G401 (cell line): ENCODE data around the gene ARHGAP27. TPM values are rescaled to one million over a fixed set of nuclear protein-coding genes. Genes with fewer than 3 reads are reported as not detected.

Experiments used
- DNase-seq: peaks from one replicate; pipeline ENCODE4 v3.0.0-alpha.2; 2015; ENCODE audit warnings: low spot score
- in situ Hi-C: cut with HindIII; loops from 2 replicates; pipeline ENCODE4 v1.10.0; 2016; ENCODE audit warnings: low sequenced_read_pairs, mixed read lengths
- total RNA-seq: library from RNA; depleted of rRNA; stranded (reverse); fragments of >200 nt; shearing (Covaris generic); gene quantifications from 2 replicates; pipeline ENCODE4 v1.2.3, GENCODE V29; 2014

The ARHGAP27 gene
- total RNA-seq, 1 experiment from 2014 or later: 24.9 TPM

DNA sequence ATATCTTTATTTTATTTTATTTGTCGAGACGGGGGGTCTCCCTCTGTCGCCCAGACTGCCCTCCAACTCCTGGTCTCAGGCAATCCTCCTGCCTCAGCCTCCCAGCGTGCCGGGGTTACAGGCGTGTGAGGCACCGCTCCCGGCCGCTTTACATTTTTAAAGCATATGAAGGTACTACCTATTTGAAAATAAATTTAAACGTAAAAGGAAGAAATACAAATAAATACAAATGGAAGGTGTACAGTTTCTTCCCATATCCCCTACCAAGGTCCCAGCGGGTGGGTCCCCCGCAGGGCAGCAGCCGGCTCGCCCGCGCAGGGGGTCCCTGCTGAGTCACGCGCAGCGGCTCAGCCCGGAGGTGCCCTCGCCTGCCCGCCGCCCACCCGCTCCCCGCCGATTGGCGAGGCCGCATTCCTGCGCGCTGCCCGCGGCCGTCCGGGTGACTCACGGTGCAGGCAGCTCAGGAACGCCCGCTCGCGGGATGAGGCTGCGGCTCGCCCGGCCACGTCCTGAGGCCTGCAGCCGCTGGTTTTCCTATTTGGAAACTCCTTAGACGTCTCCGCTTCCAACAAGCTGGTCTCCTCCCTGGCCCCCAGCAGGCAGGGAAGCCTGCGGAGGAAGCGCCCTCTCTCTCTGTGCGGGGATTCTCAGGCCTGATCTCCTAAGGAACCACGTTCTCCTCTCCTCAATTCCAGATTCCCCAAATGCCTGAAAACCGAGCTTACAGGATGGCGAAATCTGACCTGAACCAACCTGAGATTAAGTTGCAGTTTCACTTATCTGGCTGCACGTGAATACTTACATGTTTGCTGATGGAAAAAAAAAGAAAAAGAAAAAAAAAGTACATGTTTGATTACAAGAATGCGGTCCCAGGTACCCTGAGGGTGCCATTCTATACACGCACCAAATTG is 61.0 kb downstream of the ARHGAP27 start:
- peak; percentile 64 for DNase-seq
- in situ Hi-C loops: no loop called here

DNA sequence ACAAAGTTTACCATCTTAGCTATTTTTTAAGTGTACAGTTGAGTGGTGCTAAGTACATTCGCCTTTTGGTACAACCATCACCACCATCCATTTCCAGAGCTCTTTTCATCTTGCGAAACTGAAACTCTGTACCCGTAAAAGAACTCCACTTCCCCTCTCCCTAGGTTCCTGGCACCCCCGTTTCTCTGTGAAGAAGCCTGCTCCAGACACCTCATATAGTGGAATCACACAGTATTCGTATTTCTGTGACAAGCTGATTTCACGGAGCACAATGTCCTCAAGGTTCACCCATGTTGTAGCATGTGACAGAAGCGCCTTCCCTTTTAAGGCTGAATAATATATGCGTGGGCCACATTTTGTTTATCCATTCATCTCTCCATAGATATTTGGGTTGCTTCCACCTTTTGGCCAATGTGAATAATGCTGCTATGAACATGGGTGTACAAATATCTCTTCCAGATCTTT is 61.7 kb downstream of the ARHGAP27 start:
- in situ Hi-C loops: no loop called here
- peak; percentile 25 for DNase-seq

DNA sequence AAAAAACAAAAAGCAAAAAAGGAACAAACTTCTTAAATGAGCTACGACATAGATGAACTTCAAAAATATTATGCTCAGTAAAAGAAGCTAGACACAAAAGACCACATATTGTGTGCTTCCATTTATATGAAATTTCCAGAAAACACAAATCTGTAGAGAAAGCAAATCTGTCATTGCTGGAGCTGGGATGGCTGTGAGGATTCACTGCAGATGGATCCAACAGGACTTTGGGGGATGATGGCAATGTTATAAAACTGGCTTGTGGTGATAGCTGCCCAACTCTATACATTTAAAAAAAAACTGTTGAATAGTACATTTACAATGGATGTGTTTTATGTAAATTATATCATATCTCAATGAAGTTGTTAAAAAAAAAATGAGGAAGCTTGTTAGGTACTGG is 63.2 kb downstream of the ARHGAP27 start:
- DNase-seq: no peak
- in situ Hi-C loops: no loop called here

DNA sequence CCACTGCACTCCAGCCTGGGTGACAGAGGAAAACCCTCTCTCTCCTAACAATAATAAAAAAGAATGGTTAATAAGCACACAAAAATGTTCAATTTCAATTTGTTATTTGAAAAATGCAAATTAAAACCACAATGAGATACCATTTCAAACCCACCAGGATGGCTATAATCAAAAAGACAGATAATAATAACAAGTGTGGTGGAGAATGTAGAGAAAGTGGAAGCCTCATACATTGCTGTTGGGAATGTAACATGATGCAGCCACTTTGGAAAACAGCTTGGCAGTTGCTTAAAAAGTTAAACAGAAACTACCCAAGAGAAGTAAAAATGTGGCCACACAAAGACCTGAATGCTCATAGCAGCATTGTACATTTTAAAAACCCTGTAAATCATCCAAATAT is 64.0 kb downstream of the ARHGAP27 start:
- no peak for DNase-seq
- in situ Hi-C loops: no loop called here

DNA sequence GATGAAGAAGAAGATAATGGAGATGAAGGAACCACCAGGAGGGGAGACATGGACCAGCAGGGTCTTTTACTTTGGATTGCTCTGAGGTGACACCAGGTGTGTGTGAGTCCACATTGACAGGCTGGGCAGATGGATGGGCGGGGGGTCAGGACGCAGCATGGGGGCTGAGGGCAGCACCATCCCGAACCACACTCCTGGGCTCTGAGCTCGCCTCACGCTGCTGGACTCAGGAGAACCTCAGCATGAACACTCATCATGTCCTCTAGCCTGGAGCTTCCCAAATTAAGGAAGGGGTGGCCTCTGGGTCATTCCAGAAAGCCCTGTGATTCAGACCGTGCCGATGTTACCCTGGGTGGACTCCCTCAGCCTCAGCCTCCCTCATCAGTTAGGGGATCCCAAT is 65.5 kb downstream of the ARHGAP27 start:
- in situ Hi-C loops: no loop called here
- DNase-seq: no peak

DNA sequence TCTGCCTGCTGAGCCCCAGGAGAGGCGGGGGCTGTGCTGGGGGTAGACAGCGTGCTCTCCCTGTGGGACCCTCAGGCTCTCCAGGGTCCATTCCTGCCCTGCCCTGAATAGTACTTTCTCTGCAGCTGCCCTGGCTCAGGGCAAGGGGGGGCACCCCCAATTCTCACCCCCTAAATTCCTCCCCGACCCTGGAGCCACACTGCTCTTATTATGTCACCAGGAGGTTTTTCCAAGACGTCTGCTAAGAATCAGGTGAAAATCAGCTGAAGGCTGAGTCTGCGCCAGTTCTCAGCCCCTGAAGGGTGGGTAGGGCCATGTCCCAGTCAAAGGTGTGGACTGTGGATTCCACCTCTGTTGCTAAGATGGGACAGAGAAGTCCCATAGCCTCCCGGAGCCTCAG is 66.0 kb downstream of the ARHGAP27 start:
- no peak for DNase-seq

DNA sequence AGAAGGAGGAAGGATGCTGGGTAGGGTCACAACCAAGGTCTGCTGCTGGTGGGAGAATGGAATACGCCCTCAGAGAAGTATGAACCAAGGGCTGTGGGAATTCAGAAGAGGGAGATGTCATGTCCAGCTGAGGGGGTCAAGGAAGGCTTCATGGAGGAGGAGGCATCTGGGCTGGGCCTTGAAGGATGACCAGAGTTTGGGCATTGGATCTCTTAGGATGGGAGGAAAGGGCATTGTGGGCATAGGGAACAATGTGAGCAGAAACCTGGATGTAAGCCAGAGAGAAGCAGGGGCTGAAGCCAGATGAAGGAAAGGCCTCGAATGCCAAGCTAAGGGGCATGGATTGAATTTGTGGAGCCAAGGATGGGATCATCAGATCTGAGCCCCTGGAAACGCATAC is 66.6 kb downstream of the ARHGAP27 start:
- no peak for DNase-seq
- in situ Hi-C loops: no loop called here

More for the DNA sequence above, 66.0 kb downstream of the ARHGAP27 start:
- in situ Hi-C loops: no loop called here

DNA sequence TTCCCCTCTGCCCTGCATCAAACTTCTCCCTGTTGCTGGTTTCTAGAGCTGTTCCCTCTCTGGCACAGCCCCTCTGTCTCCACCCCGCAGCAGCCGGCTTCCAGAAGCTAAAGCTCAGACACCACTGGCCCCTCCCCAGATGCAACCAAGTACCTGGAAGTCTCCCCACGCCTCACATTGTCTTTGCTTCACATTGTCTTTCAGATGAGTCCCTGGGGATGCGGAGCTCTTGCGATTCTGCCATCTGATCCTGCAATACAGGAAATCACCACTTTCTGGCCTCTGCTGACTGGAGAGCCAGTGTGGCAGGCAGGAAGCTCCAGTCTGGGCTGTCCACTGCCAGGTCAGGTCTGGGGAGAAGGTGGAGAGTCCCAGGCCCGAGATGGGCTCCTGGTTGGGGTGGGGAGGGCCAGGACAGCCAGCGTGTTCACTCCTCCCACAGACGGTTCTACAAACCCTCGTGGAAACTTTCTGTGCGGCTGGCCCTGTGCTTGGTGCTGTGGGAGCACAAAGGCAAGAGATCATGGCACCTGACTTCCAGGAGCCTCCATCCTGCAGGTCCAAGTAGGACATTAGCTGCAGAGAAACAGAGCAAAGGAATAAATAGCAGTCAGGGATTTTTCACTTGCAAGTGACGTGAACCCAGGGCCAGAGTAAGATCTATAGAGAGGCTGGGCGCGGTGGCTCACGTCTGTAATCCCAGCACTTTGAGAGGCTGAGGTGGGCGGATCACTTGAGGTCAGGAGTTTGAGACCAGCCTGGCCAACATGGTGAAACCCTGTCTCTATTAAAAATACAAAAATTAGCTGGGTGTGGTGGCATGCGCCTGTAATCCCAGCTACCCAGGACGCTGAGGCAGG is 67.9 kb downstream of the ARHGAP27 start:
- DNase-seq: no peak
- in situ Hi-C loops: no loop called here

DNA sequence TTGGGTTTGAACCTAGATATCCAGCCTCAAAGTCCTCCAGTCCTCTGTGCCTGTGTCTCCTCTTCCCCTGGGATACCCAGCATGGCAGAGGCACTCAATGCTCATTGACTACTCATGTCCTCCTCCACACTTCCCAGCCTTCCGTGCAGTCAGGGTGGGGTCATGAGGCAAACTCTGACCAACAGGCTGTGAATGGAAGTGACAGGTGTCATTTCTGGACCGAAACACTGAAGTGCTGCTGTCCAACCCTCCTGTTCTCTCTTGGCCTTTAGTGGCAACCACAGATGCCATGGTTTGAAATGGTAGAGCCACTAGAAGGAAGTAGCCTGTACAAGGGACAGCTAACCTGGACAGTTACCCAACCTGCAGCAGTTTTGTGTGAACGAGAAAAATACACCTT is 69.2 kb downstream of the ARHGAP27 start:
- in situ Hi-C loops: no loop called here
- no peak for DNase-seq

DNA sequence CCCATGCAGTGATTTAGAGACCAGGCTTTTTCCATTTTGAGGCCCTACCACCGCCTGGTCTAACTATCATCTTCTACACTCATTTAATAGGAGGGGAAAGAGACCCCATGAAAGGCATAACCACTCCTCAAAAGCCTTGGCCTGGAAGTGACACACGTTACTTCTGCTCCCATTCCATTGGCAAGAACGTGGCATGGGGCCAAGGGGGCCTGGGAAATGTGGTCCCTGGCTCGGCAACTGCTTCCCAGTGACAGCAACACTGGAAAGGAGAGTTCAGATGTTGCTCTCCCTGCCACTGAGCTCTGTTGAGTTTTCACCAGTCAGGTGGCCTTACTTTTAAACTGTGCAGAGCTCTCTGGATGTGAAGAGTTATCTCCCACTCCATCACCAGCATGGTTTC is 70.7 kb downstream of the ARHGAP27 start:
- no peak for DNase-seq
- in situ Hi-C loops: no loop called here

DNA sequence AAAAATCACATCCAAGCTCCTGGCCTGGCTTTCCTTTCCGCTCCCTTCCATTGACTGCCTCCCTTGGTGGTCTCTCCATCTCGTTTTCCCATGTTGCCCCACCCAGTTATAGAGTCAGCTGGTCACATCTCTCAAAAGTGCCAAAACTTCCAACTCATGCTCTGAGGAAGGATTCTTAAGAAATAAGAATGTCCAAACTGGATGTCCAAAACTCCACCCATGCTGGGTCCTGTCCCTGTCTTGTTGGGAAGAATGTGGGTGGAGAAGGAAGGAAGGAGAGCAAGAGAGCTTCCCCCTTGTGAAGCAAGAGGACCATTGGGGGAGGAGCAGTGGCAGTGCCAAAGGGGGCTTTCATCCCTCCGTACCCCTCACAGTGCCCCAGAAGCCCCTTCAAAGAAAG is 71.2 kb downstream of the ARHGAP27 start:
- DNase-seq: no peak
- in situ Hi-C loops: no loop called here

DNA sequence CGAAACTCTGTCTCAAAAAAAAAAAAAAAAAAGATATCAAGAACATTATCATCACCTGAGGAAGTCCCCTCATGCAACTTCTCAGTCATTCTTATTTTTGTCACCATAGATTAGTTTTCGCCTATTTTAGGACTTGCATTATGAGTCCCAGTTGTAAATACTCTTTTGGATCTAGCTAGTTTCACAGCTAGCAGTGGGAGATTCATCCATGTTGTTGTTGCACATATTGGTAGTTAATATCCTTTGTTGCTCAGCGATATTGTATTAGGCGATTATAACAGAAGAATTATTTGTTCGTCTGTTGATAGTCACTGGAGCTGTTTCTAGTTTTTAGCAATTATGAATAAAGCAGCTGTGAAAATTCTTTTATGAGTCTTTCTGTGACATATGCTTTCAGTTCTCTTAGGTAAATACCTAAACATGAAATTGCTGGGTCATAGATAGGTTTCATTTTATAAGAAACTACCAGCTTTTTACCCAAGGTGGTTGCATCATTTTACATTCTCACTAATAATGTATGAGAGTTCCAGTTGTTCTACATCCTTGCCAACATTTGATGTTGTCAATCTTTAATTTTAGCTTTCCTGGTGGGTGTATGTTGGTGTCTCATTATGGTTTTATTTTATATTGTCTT is 75.2 kb downstream of the ARHGAP27 start:
- DNase-seq: no peak
- in situ Hi-C loops: no loop called here

DNA sequence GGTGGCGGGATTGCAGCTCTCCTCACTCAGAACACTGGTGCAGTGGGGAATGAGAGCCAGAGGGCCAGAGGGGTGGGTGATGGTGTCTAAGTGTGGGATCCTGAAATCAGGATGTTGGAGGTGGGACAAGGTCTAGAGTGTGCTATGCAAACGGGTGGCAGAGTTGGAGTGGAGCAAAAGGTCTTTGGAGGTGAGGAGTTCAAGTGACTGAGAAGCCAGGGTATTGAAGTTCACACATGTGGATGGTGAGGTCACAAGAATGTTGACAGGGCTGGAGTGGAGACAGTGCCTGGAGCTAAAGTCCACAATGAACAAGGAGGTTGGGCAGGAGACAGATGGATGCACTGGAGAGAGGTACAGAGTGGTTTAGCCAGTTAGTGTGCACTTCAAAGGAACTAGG is 77.6 kb downstream of the ARHGAP27 start:
- DNase-seq: no peak
- in situ Hi-C loops: no loop called here

DNA sequence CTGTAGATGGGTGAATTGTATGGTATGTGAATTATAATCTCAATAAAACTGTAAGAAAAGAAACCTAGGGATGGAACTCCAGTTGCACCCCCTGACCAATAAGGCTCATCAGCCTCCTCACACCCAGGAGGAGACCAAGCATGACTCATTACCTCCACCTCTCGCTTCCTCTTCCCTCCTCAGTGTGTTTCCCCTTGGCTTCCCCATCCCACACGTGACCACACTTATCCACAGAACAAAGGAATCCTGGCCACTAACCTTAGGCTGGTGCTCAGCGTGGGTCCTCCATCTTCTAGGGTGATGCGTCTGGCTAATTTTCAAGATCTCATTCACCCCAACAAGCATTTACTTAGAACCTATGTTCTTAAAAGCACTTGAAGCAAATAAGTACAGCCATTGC is 79.6 kb downstream of the ARHGAP27 start:
- DNase-seq: no peak

DNA sequence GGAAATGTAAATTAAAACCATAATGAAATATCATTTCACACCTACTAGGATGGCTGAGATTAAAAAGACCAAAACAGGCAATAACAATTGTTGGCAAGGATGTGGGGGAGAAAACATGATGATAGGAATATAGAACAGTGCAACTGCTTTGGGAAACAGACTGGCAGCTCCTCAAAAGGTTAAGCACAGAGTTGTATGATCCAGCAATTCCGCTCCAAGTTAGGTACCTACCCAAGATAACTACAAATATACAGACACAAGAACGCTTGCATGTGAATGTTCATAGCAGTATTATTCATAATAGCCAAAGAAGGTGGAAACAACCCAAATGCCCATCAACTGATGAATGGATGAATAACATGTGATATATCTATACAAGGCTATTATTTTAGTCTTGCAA is 80.8 kb downstream of the ARHGAP27 start:
- DNase-seq: no peak
- in situ Hi-C loops: no loop called here

More for the DNA sequence above, 79.6 kb downstream of the ARHGAP27 start:
- in situ Hi-C loops: no loop called here

DNA sequence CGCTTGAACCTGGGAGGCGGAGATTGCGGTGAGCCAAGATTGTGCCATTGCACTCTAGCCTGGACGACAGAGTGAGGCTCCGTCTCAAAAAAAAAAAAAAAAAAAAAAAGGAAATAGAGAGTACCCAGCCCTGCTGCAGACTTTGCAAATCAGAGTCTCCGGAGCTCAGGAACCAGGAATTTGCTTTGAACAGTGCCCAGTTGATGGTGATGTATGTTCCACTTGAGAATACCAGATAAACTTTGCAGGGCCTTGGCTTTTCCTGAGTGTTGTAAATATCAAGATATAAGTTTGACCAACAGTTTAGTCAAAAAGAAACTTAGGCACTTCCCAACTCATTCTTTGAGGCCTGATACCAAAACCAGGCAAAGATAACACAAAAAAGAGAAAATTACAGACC is 85.2 kb downstream of the ARHGAP27 start:
- in situ Hi-C loops: no loop called here
- no peak for DNase-seq

DNA sequence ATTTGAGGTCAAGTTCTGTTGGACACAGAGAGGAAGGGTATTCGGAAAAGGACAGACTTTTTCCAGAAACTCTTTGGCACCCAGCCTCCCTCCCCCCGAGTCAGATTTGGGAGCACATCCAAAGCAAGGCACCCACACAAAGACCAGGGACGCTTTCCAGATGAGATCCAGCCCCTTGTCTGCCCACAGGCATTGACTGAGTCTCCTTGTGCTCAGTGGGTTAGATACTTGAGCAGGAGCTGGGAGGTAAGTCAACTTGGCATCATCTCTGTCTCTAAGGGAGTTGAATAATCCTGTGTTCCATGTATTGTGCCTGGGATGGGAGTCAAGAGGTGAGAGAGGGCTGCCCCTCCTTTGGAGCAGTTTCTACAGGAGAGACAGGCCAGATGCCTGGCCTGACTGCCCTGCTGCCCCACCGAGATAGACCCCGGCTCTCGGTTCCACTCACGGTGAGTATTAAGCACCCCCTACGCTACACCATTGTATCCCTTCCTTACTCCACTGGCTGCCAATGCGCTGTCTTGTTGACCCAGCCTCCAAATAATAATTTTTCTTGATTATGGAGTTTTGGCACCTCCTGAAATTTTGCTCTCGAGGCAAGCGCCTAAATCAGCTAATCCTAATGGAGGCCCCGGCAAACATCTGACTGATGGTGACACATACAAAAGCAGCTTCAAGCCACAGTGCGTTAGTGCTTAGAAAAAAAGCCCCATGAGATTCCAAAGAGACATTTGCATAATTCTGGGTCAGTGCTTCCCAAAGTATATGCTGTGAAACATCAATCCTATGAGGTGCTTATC is 86.3 kb downstream of the ARHGAP27 start:
- DNase-seq: no peak
- in situ Hi-C loops: no loop called here

DNA sequence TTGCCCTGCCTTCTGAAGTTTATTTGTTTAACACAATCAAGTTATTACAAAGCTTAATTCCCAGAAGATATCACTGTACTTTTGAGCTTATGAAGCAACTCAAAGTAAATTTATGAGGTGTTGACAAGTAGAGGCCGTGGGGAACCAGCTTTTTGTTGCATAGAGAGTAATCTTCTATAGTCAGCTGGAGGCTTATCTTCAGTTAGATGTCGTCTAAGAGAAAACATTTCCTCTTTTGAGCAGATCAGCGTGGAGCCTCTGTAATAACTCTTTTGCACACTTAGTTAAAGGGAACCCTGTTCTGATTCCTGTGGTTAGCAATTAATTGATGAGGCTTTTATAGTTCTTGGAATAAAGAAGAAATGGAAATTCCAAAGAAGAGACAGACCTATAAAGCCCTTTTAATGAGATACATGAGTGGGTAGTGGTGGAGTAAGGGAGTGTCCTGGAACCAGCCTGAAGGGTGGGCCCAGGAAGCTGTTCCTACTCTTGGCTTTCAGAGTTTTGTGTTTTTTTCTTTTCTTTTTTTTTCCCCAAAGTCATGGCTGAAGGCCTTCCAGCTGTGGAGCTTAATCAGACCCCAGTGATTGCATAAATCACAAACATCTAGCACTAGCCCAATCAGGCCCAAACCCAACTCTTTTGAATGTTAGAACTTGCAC is 87.0 kb downstream of the ARHGAP27 start:
- no peak for DNase-seq
- in situ Hi-C loops: no loop called here

DNA sequence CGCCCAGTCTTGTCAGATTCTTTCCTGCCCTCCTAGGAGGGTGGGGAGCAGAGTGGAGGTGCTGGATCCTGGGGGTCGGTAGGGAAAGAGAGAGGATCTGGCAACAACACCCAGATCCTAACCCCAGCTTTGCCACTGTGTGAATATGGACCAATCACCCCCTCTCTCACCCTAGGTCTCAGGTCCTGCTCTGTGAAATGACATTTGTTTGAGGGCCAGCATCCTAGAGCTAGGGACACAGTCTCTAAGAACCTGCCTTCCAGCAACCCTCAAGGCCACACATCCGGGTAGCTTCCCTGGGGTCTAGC is 87.5 kb downstream of the ARHGAP27 start:
- in situ Hi-C loops: no loop called here

More for the DNA sequence above, 87.5 kb downstream of the ARHGAP27 start:
- DNase-seq: no peak
